Duodenal mucosa (tissue), 2 donors: ENCODE data around the gene MTARC2.
"Not testable (repeated sequence)": the region's sequence is repeated elsewhere in the genome, so short reads cannot be mapped to it uniquely, and the experiment has no call there.

Experiments used
- H3K27ac ChIP-seq: one replicate; pipeline ENCODE4 v1.7.0; 2013; ENCODE audit warnings: low read depth, low read length
- H3K27me3 ChIP-seq, 2 donors: one replicate each; pipeline ENCODE4 v1.7.0; 2013; ENCODE audit warnings: low read length in 2 of 2, control low read depth in 1 of 2; ENCODE audit not compliant: insufficient read depth in 2 of 2, control insufficient read depth in 1 of 2
- H3K36me3 ChIP-seq, 2 donors: one replicate each; pipeline ENCODE4 v1.7.0; 2013; ENCODE audit warnings: low read length in 2 of 2, control low read depth in 1 of 2; ENCODE audit not compliant: insufficient read depth in 2 of 2, control insufficient read depth in 1 of 2
- H3K4me1 ChIP-seq, 2 donors: one replicate each; pipeline ENCODE4 v1.7.0; 2013; ENCODE audit warnings: low read length in 2 of 2, control low read depth in 1 of 2; ENCODE audit not compliant: insufficient read depth in 2 of 2, control insufficient read depth in 1 of 2
- H3K4me3 ChIP-seq, 2 donors: one replicate each; pipeline ENCODE4 v1.7.0; 2013; ENCODE audit warnings: low read length in 2 of 2, low read depth in 1 of 2
- H3K9ac ChIP-seq, 2 donors: one replicate each; pipeline ENCODE4 v1.7.0; 2013; ENCODE audit warnings: low read length in 2 of 2, low read depth in 1 of 2
- H3K9me3 ChIP-seq, 2 donors: one replicate each; pipeline ENCODE4 v1.7.0; 2013; ENCODE audit warnings: low read length in 2 of 2, control low read depth in 1 of 2; ENCODE audit not compliant: control insufficient read depth in 1 of 2

MTARC2 gene

DNA sequence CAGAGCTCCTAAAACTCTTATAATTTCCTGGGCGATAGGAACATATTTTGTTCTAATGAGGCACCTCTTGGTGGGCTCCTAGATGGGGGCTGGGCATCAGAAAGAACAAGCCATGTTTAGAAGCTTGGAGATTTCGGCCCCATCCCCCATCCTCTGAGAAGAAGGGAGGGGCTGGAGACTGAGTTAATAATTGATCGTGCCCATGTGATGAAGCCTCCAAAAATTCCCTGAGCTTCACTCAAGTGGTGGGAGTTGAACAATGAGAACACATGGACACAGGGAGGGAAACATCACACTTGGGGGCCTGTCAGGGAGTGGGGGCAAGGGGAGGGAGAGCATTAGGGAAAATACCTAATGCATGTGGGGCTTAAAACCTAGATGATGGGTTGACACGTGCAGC lies 39.9 kb upstream of the MTARC2 start:
- H3K9ac ChIP-seq, result no peak overlapping the region
- H3K4me3 ChIP-seq, result no peak overlapping the region
- peaks cover 35 to 39% of the 10 kb centered on the region in 2 donors for H3K4me1 ChIP-seq
- H3K27ac ChIP-seq, result no peak overlapping the region
- no peaks in the 10 kb centered on the region for H3K9me3 ChIP-seq
- no peaks in the 10 kb centered on the region for H3K27me3 ChIP-seq
- no peaks in the 10 kb centered on the region for H3K36me3 ChIP-seq

DNA sequence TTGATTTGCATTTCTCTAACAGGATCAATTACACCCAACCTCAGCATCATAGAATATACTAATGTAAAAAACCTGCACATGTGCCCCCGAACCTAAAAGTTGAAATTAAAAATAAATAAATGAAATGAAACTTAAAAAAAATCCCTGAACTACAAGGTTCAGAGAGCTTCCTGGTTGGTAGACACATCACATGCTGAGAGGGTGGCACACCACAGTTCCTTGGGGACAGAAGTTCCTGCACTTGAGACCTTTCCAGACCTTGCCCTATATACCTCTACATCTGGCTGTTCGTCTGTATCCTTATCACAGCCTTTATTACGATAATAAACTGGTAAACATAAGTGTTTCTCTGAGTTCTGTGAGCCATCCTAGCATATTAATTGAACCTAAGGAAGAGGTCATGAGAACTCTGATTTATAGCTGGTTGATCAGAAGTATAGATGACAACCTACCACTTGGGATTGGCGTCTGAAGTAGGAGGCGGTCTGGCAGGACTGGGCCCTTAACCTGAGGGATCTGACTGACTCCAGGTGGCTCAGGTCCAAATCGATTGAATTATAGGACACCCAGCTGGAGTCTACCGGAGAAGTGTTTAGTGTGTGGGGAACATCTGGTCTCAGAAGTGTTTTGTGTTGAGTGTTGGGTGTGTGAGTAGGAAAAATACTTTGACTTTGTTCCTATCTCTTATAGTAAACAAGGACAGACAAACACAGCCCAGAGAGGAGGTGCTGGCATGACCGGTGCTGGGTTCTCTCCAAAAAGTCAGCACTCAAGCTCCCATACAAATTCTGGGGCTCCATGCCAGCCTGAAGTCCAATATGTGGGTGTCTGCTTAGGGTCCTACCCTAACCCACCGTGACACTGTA lies 39.0 kb upstream of the MTARC2 start:
- no peaks in the 10 kb centered on the region for H3K36me3 ChIP-seq
- no peaks in the 10 kb centered on the region for H3K27me3 ChIP-seq
- peaks cover 35 to 39% of the 10 kb centered on the region in 2 donors for H3K4me1 ChIP-seq
- no peak overlapping the region for H3K4me3 ChIP-seq
- no peak overlapping the region for H3K27ac ChIP-seq
- H3K9me3 ChIP-seq, result no peaks in the 10 kb centered on the region
- no peak overlapping the region for H3K9ac ChIP-seq

DNA sequence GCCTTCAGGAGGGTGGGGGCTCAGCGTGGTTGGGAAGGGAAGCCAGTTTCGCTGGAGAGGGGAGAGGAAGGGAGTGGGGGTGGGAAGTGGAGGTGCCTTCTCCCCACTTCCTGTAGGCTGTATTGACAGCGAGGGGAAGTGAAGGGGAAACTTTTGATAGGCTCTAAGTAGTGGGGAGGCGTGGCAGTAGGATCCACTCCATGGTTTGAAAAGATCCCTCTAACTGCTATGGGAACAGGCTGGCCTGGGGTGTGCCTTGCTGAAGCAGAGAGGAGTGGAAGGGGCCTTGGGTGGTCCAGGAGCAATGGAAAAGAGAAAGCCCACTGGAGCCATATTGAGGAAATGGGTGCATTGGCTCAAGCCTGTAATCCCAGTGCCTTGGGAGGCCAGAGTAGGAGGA lies 37.8 kb upstream of the MTARC2 start:
- Histone ChIP-seq H3K27ac (no peak overlapping the region), H3K36me3 (no peaks in the 10 kb centered on the region), H3K9me3 (no peaks in the 10 kb centered on the region), H3K4me3 (no peak overlapping the region), H3K9ac (no peak overlapping the region), H3K4me1 (peaks cover 30 to 33% of the 10 kb centered on the region in 2 donors), H3K27me3 (no peaks in the 10 kb centered on the region)

DNA sequence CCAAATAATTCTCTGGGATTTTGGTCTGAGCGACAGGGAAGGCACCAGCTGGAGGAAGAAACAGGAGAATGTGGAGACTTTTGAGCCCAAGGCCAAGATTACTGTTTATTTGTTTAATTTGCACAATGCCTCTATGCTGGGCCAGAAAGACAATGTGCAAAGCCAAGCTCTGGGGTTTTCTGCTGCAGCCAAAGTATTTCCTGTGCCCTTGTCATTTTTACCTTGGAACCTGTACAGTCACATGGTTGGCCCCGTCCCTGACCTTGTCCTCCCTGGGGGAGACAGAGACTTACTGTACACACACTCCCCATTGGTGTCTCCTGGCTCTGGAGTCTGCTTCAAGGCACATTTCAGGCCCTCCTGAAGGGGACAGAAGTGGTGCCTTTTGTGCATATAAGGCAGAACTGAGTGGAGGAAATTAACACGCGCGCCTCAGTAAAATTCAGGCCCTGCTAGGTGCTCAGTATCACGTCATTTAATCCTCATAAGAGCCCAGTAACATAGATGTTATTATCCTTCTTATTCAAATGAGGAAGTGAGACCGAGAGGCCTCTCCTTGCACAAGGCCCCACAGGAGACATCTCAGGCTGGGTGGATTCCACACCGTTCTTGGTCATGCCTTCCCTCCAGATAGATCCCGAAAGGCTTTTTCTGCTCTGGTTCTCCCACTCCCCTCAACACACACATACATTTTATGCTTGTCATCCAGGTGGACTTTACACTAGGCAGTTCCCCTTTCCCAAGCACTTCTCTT lies 36.9 kb upstream of the MTARC2 start:
- Histone ChIP-seq H3K4me3 (no peak overlapping the region), H3K27me3 (no peaks in the 10 kb centered on the region), H3K27ac (no peak overlapping the region)

DNA sequence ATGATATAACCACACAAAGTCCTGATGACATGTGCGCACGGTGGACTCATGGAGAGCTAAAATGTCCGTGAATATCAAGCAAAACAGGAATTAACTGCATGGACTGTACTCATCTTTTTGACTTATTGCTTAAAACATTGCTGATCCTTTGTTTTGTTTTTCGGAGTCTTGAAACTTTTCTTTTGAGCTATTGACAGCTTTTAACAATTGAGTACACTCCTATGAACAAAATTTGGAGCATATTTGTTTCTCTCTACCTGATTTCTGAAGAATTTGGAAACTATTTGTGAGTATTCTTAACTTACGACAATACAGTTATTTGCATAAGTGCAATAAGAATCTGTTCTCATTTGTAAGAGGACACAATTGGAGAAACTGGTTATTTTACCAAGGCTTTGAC lies 32.1 kb upstream of the MTARC2 start:
- H3K27ac ChIP-seq, H3K4me1 ChIP-seq, H3K27me3 ChIP-seq, H3K36me3 ChIP-seq, H3K4me3 ChIP-seq, H3K9ac ChIP-seq, H3K9me3 ChIP-seq: not testable (repeated sequence)

More for the DNA sequence above, 36.9 kb upstream of the MTARC2 start:
- Histone ChIP-seq H3K4me1 (peaks cover 23 to 25% of the 10 kb centered on the region in 2 donors), H3K9ac (no peak overlapping the region), H3K9me3 (no peaks in the 10 kb centered on the region), H3K36me3 (no peaks in the 10 kb centered on the region)

DNA sequence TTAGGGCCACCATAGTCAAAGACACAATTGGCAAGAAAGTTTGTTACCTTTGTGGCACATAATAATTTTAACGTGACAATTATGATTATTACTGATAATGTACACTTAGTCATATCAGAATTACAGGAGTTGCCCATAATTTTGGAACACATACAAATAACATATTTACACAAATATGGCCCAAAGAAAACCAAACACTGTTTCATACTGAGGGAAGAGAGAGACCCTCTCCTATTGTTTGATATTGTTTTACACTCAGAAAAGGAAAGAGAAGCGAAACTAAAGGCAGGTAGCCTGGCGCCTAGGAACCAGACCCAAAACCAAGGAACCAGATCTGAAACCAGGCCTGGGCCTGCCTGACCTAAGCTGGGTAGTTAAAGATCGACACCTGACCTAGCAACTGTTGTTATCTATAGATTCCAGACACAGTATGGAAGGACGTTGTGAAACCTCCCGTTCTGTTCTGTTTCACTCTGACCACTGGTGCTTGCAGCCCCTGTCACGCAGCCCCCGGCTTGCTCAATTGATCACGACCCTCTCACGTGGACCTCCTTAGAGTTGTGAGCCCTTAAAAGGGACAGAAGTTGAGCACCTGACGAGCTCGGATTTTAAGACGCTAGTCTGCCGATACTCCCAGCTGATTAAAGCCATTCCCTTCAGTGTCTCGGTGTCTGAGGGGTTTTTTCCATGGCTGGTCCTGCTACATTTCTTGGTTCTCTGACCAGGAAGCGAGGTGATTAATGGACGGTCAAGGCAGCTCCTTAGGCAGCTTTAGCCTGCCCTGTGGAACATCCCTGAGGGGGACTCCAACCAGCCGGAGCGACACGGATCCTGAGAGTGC lies 30.1 kb upstream of the MTARC2 start:
- Histone ChIP-seq H3K27me3 (no peaks in the 10 kb centered on the region), H3K36me3 (no peaks in the 10 kb centered on the region), H3K4me3 (no peak overlapping the region), H3K9ac (no peak overlapping the region), H3K27ac (no peak overlapping the region), H3K4me1 (no peaks in the 10 kb centered on the region), H3K9me3 (no peaks in the 10 kb centered on the region)

DNA sequence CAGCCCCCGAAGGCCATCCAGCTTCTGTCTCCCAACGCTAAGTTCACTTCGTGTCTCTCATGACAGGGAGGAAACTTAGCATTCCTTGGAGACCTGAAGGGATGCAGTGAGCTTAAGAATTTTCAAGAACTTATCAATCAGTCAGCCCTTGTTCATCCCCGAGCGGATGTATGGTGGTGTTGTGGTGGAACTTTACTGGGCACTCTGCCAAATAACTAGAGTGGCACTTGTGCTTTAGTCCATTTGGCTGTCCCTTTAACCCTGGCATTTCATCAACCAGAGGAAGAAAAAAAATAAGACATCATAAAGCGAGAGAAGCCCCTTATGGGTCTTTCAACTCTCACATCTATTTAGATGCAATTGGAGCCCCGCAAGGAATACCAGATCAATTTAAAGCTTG lies 26.9 kb upstream of the MTARC2 start:
- not testable (repeated sequence) for H3K9ac ChIP-seq, H3K4me1 ChIP-seq, H3K4me3 ChIP-seq, H3K36me3 ChIP-seq, H3K27ac ChIP-seq, H3K27me3 ChIP-seq, H3K9me3 ChIP-seq

DNA sequence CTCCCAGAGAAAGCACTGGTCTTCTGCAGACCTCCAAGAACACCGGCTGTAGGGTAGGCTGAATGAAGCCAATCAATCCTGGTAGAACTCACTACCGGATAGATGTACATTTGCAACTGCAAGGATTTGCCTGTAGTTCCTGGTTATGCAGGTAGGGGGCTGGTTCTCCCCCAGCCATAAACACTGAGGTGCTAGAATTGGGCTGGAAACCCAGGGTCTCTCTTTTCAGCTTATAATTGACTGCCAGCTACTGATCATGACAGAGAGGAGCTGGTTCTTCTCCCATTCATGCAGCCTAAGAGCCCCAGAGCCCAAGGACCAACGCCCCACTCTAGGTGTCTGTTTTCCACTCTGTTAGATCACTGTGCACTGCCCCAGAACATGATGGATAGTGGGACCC lies 21.5 kb upstream of the MTARC2 start:
- no peak overlapping the region for H3K27ac ChIP-seq
- no peak overlapping the region for H3K9ac ChIP-seq
- no peaks in the 10 kb centered on the region for H3K27me3 ChIP-seq
- no peak overlapping the region for H3K4me3 ChIP-seq
- no peaks in the 10 kb centered on the region for H3K9me3 ChIP-seq
- no peaks in the 10 kb centered on the region for H3K36me3 ChIP-seq
- no peaks in the 10 kb centered on the region for H3K4me1 ChIP-seq

DNA sequence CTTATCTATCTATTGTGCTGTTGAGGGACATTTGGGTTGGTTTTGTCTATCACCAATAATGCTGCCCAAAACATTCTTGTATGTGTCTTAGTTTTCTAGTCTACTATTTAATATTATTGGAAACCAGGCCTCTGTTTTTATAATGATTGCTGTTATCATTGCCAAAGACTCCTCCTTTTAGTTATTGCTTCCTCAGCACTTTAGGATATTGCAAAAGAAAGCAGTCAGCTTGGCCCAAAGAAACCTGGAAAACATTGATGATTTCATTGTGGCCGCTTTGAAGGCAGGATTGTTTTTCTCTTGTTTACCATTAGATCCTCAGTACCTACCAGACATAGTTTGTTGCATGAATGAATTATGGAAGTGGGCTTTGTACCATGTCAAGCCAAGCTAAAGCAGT lies 20.6 kb upstream of the MTARC2 start:
- Histone ChIP-seq H3K4me1 (peaks cover 0 to 2% of the 10 kb centered on the region in 2 donors), H3K36me3 (no peaks in the 10 kb centered on the region), H3K9me3 (no peaks in the 10 kb centered on the region), H3K27ac (no peak overlapping the region), H3K27me3 (no peaks in the 10 kb centered on the region), H3K4me3 (no peak overlapping the region), H3K9ac (no peak overlapping the region)

DNA sequence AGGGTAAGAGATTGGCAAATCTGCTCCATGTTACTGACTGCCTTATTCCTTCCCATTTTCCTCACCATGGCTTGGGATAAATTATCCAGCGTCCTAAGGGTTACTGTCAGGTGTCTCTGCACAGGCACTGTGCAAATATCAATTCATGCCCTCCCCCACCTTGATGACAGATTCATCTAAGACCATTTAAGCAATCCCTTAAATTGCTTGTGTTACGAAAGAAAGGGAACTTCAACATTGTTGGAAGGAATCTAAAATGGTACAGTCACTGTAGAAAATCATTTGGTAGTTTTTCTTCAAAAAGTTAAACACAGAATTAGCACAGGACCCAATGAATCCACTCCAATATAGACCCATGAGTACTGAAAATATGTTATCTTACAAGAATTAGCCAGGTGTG lies 17.6 kb upstream of the MTARC2 start:
- H3K27ac ChIP-seq, result no peak overlapping the region
- no peak overlapping the region for H3K9ac ChIP-seq

More for the DNA sequence above, 17.6 kb upstream of the MTARC2 start:
- no peak overlapping the region for H3K4me3 ChIP-seq
- no peaks in the 10 kb centered on the region for H3K36me3 ChIP-seq
- no peaks in the 10 kb centered on the region for H3K27me3 ChIP-seq
- peaks cover 11 to 19% of the 10 kb centered on the region in 2 donors for H3K4me1 ChIP-seq
- H3K9me3 ChIP-seq, result no peaks in the 10 kb centered on the region
